Progenitor cell of endocrine pancreas (in vitro differentiated cells): Measurements from ENCODE around the gene HS2ST1. TPM values are rescaled to one million over a fixed set of nuclear protein-coding genes. Genes with fewer than 3 reads are reported as not detected.

Source experiments
- DNase-seq: peaks from one replicate; pipeline ENCODE4 v3.0.0; 2021; ENCODE audit warnings: low spot score; ENCODE audit not compliant: unreplicated experiment
- H3K27ac Mint-ChIP-seq: 2 replicates; pipeline ENCODE4 v1.8.0; 2021; ENCODE audit warnings: mild to moderate bottlenecking, moderate library complexity, mixed read lengths
- H3K27me3 Mint-ChIP-seq: 2 replicates; pipeline ENCODE4 v1.8.0; 2021; ENCODE audit warnings: mixed read lengths
- H3K36me3 Mint-ChIP-seq: 2 replicates; pipeline ENCODE4 v1.8.0; 2022; ENCODE audit warnings: mixed read lengths; ENCODE audit not compliant: insufficient read depth
- H3K4me1 Mint-ChIP-seq: 2 replicates; pipeline ENCODE4 v1.8.0; 2021; ENCODE audit warnings: low read depth, mixed read lengths
- H3K4me3 Mint-ChIP-seq: 2 replicates; pipeline ENCODE4 v1.8.0; 2021; ENCODE audit warnings: low read depth, mild to moderate bottlenecking, moderate library complexity, mixed read lengths
- H3K9me3 Mint-ChIP-seq: 2 replicates; pipeline ENCODE4 v1.8.0; 2021; ENCODE audit warnings: low read depth, mixed read lengths
- total RNA-seq: library from RNA; stranded (reverse); gene quantifications from 2 replicates; pipeline ENCODE4 v1.2.1, GENCODE V29; 2021
- TF ChIP-seq, protein P1 (sequence below): fragments of 200-600 bp; sonication (generic); IDR thresholded peaks from one replicate; pipeline ENCODE4 v1.5.0; 2021; ENCODE audit warnings: antibody characterized with exemption, mild to moderate bottlenecking; ENCODE audit not compliant: unreplicated experiment

Gene HS2ST1
- total RNA-seq, 1 donor from 2014 or later = 41.4 TPM

DNA sequence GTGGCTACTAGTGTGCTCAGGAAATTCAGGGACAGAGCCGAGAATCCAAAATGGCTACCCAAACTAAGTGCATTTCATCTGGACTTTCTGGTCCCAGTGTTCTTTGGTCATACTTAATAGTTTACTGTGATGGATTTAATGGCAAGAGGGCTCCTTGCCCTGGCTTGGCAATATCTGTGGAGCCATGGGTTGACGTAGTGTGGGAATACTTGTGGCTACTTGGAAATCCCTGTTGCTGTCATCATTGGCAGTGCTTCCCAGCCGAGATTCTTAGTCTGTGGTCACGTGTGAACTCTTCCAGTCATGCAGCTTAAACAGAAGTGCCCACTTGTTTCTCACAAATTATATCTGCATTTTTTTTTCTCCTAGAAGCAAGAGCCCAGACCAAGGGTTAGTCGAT lies 198.9 kb downstream of the HS2ST1 start:
- H3K27ac Mint-ChIP-seq = no peak overlapping the region
- peaks cover 10% of the 10 kb centered on the region for H3K4me1 Mint-ChIP-seq
- no peak overlapping the region for H3K4me3 Mint-ChIP-seq
- no peak for DNase-seq
- TF ChIP-seq, protein P1, sequence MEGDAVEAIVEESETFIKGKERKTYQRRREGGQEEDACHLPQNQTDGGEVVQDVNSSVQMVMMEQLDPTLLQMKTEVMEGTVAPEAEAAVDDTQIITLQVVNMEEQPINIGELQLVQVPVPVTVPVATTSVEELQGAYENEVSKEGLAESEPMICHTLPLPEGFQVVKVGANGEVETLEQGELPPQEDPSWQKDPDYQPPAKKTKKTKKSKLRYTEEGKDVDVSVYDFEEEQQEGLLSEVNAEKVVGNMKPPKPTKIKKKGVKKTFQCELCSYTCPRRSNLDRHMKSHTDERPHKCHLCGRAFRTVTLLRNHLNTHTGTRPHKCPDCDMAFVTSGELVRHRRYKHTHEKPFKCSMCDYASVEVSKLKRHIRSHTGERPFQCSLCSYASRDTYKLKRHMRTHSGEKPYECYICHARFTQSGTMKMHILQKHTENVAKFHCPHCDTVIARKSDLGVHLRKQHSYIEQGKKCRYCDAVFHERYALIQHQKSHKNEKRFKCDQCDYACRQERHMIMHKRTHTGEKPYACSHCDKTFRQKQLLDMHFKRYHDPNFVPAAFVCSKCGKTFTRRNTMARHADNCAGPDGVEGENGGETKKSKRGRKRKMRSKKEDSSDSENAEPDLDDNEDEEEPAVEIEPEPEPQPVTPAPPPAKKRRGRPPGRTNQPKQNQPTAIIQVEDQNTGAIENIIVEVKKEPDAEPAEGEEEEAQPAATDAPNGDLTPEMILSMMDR = no peak
- no peaks in the 10 kb centered on the region for H3K27me3 Mint-ChIP-seq
- H3K36me3 Mint-ChIP-seq = no peaks in the 10 kb centered on the region
- H3K9me3 Mint-ChIP-seq = no peaks in the 10 kb centered on the region

DNA sequence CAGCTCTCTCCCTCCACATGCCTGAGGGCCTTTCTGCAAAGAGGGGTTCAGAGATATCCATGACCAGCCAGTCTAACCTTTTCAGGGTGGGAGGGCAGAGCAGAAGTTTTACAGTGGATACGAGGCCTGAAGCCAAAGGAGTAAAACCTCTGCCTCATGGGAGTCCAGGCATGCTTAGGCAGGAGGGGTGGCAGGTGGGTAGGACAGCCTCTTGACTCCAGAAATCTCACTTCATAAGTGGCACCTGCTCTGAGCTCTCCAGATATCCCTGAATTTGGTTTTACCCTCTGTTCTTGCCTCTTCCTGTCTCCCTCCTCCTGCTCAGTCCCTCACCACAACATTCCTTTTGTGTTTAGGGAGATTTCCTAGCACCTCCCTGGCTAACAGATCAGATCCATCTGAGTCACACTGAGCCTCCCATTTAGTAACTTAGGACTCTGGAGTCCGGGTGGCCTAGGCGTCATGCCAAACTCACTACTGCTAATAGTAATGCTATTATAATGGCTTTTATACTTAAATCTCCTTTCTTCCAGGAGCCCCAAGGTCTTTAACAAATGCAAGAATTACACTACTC lies 201.0 kb downstream of the HS2ST1 start:
- no peak overlapping the region for H3K4me3 Mint-ChIP-seq
- H3K27ac Mint-ChIP-seq = no peak overlapping the region
- no peaks in the 10 kb centered on the region for H3K36me3 Mint-ChIP-seq
- no peaks in the 10 kb centered on the region for H3K9me3 Mint-ChIP-seq
- TF ChIP-seq, protein P1 = no peak
- peaks cover 3% of the 10 kb centered on the region for H3K4me1 Mint-ChIP-seq
- no peak for DNase-seq
- no peaks in the 10 kb centered on the region for H3K27me3 Mint-ChIP-seq

DNA sequence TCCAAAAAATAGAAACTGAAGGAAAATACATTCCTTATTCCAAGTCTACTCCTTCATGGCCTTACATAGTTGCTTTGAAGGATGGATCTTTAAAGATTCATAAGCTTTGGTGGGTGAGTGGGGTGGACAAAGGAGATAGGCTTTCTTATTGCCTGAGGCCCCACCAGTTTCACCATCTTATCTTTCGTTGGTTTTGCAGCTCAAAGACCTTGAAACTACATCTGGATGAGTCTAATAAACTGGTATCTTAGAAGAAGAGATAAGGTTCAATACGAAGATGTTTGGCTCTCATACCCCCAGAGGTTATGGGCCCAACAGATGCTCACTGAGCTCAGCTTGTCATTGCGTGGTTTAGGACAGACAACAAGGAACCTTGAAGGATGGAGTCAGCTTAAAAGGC lies 201.5 kb downstream of the HS2ST1 start:
- H3K36me3 Mint-ChIP-seq = no peaks in the 10 kb centered on the region
- H3K27ac Mint-ChIP-seq = no peak overlapping the region
- peaks cover 2% of the 10 kb centered on the region for H3K4me1 Mint-ChIP-seq
- DNase-seq = no peak
- TF ChIP-seq, protein P1 = no peak
- no peak overlapping the region for H3K4me3 Mint-ChIP-seq
- no peaks in the 10 kb centered on the region for H3K27me3 Mint-ChIP-seq
- no peaks in the 10 kb centered on the region for H3K9me3 Mint-ChIP-seq

DNA sequence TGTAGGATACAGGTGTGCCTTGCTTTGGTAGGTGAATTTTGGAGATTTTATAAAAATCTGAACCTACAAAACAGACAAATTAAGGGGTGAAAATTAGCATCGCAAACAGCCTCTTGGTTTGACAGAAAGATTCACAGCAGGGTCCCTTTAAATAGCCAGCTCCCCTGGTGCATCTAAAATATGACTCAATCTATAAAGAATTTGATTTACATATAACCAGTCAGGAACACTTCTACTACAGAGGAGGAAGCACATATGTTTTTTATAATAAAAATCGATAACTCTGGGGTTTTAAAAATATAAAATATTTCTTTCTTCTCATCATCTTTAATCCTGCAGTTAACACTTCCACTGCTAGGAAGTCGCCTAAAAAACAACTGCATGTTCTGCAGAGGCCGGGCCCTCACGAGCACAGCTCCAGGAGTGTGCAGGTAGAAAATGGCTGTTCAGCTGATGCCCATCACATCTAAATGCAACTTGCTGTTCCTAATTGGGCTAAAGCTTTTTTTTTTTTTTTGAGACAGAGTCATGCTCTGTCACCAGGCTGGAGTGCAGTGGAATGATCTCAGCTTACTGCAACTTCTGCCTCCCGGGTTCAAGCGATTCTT lies 203.4 kb downstream of the HS2ST1 start:
- Mint-ChIP-seq H3K36me3 (no peaks in the 10 kb centered on the region), H3K27me3 (no peaks in the 10 kb centered on the region), H3K4me3 (no peak overlapping the region), H3K4me1 (no peaks in the 10 kb centered on the region), H3K9me3 (no peaks in the 10 kb centered on the region), H3K27ac (no peak overlapping the region)
- no peak for DNase-seq
- TF ChIP-seq, protein P1 = no peak

DNA sequence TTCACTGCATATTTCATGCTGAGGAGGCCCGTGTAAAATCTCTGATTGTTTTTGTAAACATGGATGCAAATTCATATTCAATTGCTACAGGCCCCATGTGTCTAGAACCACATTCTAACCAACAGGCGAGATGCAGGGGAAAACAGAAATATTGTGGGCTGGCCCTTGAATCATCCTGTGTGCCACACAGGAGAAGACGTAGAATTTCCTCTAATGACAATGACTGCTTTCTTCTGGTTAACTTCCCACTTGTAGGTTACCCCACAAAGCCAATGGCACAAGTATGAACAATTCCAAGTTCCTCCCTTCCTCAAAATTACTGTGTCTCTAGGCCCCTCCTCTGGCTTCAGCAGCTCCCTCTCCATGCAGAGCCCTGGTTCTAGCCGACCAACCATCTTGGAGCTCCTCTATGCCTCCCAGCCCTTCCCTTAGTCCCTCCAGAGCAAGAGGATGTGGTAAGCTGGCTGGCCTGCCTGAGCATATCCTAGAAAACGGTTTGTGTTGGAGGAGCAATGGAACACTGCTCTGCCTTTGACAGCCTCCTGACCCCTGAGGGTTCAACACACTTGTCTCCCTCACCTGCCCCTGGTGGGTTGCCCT lies 205.2 kb downstream of the HS2ST1 start:
- peaks cover 4% of the 10 kb centered on the region for H3K27me3 Mint-ChIP-seq
- no peaks in the 10 kb centered on the region for H3K36me3 Mint-ChIP-seq
- TF ChIP-seq, protein P1 = no peak
- no peak overlapping the region for H3K27ac Mint-ChIP-seq
- H3K4me1 Mint-ChIP-seq = no peaks in the 10 kb centered on the region
- no peaks in the 10 kb centered on the region for H3K9me3 Mint-ChIP-seq
- DNase-seq = no peak
- H3K4me3 Mint-ChIP-seq = no peak overlapping the region
